ENCODE results near the gene HSP90AB1.

DNA sequence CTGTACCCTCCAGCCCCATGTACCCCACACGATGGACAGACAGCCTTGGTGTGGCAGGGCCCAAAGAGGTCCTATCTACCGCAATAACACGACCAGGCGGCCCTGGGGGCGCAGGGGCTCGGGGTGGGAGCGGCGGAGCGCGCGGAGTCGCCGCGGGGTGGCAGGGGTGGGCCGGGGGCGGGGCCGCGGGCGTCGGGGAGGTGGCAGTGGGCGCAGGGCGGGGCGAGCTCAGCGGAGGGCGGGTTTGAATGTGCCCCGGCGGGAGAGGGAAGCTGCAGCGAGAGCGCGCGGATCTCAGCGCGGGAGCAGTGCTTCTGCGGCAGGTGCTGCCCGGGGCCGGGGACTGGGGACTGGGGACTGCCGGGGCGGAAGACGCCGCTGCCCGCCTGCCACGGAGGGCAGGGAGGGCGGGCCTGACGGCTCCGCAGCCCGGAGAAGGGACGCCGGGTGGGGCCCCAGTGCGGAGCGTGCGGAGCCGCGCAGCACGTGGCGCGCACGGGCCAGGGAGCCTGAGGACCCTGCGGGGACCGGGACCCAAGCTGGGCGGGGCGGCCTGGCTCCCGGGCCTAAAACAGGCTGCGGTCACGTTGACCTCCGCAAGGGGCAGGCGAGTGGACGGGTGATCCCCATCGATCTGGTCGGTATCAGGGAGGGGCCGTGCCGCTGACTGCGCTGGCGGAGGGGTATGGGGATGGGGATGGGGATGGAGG is 23.4 kb upstream of the HSP90AB1 start, which contains the start of gene SLC29A1:
- peak; percentile 51 for TF ChIP-seq POLR2A (IDR thresholded peaks at IDR 0.05; ENCODE audit: low read length)
- no peak for TF ChIP-seq GATA1 (IDR thresholded peaks at IDR 0.05; ENCODE audit: low read depth, low read length)

Data from erythroblast (primary cell).